GM18867 (cell line): ENCODE measurements around the gene IMMP2L.
A peak's percentile ranks its signal among the peaks of the same experiment; 100 is the strongest.
"Not testable (repeated sequence)": the region's sequence is repeated elsewhere in the genome, so short reads cannot be mapped to it uniquely, and the experiment has no call there.

Source experiments
- ATAC-seq: cut with Tn5 transposase; IDR thresholded peaks from one replicate; pipeline ENCODE4 v1.9.1; 2021; ENCODE audit warnings: mild to moderate bottlenecking, moderate library complexity; ENCODE audit not compliant: unreplicated experiment

IMMP2L gene

GRCh38 chr7:111510584-111511378 lies 51.5 kb downstream of the IMMP2L start:
- ATAC-seq: no peak

GRCh38 chr7:111510062-111510461 lies 52.2 kb downstream of the IMMP2L start:
- ATAC-seq: no peak

DNA sequence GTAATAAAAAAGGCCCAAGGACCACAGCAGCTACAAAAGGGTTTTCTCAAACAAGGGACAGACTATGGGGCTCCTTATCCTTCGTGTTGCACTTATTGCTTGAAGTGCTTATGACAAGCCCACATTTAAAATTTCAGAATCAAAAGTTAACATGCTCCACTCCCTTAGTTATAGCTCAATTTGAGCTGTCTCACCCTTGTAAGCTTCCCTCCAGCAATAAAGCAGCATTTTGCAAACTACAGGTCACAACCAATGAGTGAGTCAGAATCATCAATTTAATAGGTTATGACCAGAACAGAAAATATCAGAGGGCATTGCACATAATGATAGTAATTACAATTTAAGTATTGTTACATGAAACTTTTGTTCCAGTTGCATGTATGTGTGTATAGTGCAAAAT lies 53.0 kb downstream of the IMMP2L start:
- no peak for ATAC-seq

GRCh38 chr7:111508387-111508786 lies 53.9 kb downstream of the IMMP2L start:
- no peak for ATAC-seq

DNA sequence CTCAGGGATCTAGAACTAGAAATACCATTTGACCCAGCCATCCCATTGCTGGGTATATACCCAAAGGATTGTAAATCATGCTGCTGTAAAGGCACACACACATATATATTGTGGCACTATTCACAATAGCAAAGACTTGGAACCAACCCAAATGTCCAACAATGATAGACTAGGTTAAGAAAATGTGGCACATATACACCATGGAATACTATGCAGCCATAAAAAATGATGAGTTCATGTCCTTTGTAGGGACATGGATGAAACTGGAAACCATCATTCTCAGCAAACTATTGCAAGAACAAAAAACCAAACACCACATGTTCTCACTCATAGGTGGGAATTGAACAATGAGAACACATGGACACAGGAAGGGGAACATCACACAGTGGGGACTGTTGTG lies 56.9 kb downstream of the IMMP2L start:
- not testable (repeated sequence) for ATAC-seq

GRCh38 chr7:111501799-111502198 lies 60.5 kb downstream of the IMMP2L start:
- not testable (repeated sequence) for ATAC-seq

DNA sequence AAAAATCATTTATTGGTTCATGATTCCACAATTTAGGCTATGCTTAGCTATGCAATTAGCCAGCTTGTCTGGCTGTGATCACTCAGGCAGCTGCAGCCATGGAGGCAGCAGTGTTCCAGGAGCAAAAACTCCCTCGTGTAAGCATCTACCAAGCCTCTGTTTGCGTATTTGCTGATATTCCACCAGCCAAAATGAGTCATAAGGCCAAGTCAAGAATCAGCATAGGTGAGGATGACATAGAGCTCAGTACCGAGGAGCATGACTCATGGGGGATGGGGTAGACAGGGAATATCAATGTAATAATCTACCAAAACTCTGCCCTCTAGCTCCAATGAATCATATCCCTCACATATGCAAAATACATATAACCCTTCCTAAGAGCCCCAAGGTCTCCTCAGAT lies 63.3 kb downstream of the IMMP2L start:
- ATAC-seq: no peak

DNA sequence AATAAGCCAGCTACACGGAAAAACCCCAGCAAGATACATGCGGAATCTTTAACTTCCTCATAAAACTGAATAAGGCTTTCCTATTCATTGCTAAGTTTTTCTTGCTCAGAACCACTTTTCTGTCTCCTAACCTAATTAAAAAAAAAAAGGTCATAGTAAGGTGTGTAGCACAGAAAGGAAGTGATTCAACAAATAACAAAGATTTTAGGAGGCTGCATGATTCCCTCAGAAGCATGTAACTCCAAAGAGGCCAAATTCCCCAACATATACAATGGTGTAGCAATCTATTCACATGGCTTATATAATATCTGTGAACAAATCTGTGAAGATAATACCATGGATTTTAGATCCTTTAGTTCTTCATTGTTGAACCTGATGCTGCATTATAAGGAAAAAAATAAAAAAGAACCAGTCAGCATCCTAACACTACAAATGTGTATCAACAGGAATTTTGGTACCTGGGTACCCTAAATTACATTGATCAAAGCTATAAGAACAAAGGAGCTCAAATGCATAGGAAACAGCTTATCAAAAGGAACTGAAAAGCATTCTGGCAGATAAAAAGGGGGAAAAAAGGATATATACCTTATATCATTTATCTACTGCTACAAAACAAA lies 63.8 kb downstream of the IMMP2L start:
- ATAC-seq: no peak

- ATAC-seq: no peak
Measured at GRCh38 chr7:111495173-111495810, 67.0 kb downstream of the IMMP2L start.

GRCh38 chr7:111492234-111492633 lies 70.1 kb downstream of the IMMP2L start:
- no peak for ATAC-seq

GRCh38 chr7:111486472-111487142 lies 75.7 kb downstream of the IMMP2L start:
- peak; percentile 75 for ATAC-seq

- ATAC-seq: no peak
Measured at GRCh38 chr7:111485701-111486380, 76.5 kb downstream of the IMMP2L start.

- no peak for ATAC-seq
Measured at GRCh38 chr7:111483078-111483477, 79.2 kb downstream of the IMMP2L start.

GRCh38 chr7:111477462-111478225 lies 84.6 kb downstream of the IMMP2L start:
- ATAC-seq: no peak

GRCh38 chr7:111476586-111477293 lies 85.6 kb downstream of the IMMP2L start:
- no peak for ATAC-seq

DNA sequence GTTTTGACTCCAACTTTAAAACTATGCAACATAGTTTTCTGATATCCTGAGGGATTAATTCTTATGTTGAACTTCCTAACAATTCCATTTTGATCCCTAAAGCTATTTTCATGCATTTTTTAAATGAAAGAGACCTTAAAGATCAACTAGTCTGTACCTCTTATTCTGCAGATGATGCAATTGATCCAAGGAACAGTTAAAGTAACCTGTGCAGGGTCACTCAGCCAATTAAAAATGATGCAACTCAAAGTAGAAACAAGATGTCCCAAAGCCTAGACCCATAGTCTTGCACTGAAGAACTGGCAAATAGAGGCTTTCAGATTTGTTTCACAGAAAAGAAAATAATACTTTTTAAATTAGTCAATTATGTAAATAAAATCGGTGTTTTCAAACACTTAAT lies 86.3 kb downstream of the IMMP2L start:
- no peak for ATAC-seq

DNA sequence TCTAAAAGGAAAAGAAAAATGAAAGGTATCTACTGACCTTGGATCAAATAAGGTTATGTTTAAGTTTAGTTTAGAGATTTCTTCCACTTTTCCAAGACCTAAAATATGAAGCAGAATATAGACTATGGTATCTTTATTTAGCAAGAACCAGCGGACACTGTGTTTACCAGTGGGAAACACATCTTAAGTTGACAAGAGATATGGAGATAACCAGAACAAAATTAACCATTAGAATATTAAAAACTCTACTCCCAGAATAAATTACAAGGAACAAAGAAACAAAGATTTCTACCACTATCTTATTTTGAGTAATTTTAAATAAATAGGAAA lies 86.9 kb downstream of the IMMP2L start:
- no peak for ATAC-seq

DNA sequence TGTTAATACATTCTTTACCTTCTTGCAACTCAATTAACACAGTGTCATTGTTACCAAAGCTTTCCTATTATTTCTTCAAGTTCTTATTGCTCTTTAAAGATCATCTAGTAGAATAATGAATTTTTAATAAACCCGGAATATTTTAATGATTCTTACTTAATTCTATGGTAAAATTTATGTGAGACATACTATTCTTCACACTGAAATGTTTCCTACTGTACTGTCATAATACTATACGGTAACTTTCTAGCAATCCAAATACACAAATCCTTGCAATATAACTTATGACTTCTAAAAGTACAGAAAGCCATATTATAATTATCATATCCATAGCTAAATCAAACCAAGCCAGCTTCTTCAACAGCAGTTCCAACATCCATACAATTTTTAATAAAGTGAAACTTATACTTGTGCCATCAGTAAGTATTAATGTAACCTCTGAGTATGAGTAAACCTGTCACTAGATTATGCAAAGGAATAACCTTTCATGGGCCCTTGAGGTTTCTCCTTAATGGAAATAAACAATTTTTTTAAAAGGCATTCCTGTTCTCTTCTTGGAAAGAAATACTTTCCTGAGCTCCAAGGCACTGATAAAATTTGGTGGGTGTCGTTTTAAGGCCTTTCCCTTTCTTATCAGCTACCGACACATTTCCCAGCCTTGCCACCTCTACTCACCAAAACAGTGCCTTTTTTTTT lies 87.4 kb downstream of the IMMP2L start:
- no peak for ATAC-seq
